Spinal cord (tissue), 10 donors: Measurements from ENCODE around the gene FBL. TPM values are rescaled to one million over a fixed set of nuclear protein-coding genes. Genes with fewer than 3 reads are reported as not detected.
"Not testable (repeated sequence)": the region's sequence is repeated elsewhere in the genome, so short reads cannot be mapped to it uniquely, and the experiment has no call there.

Experiments
- DNase-seq, 6 donors: peaks; one replicate each; pipeline versions ENCODE4 v3.0.0 to v3.0.0-alpha.2; 2013 to 2015; ENCODE audit warnings: low spot score in 6 of 6, low read depth in 4 of 6
- H3K27ac ChIP-seq: one replicate; pipeline ENCODE4 v1.5.1; 2013; ENCODE audit warnings: low read depth, low read length, control low read depth
- H3K27me3 ChIP-seq: one replicate; pipeline ENCODE4 v1.6.1; 2013; ENCODE audit warnings: low read length; ENCODE audit not compliant: control insufficient read depth, insufficient read depth
- H3K36me3 ChIP-seq: one replicate; pipeline ENCODE4 v1.6.1; 2013; ENCODE audit warnings: low read length; ENCODE audit not compliant: control insufficient read depth, insufficient read depth
- H3K4me1 ChIP-seq: one replicate; pipeline ENCODE4 v1.6.1; 2013; ENCODE audit warnings: low read length; ENCODE audit not compliant: control insufficient read depth, insufficient read depth
- H3K4me3 ChIP-seq: one replicate; pipeline ENCODE4 v1.5.1; 2013; ENCODE audit warnings: low read depth, low read length, control low read depth
- H3K9me3 ChIP-seq: one replicate; pipeline ENCODE4 v1.6.1; 2013; ENCODE audit warnings: low read length; ENCODE audit not compliant: control insufficient read depth, insufficient read depth
- WGBS: methylation state at CpG from one replicate; pipeline ENCODE4 v1.1.5; 2013; ENCODE audit warnings: missing lambda C conversion rate; ENCODE audit not compliant: insufficient coverage; 5-methylcytosine and 5-hydroxymethylcytosine counted together
- polyA plus RNA-seq, 2 donors: library from polyadenylated mRNA; unstranded; fragments of 120-200 nt; gene quantifications; one replicate each; pipeline ENCODE4 v1.2.1, GENCODE V29; 2013; ENCODE audit not compliant: insufficient read length in 2 of 2
- total RNA-seq, 2 donors: library from RNA; depleted of rRNA in 1 of 2; stranded (reverse); fragments of 120-200 nt in 1 of 2; fragments of >200 nt in 1 of 2; gene quantifications; one replicate each; pipeline versions ENCODE4 v1.2.3 to v1.2.4, GENCODE V29; 2013 to 2014
- donor health status: healthy.

The FBL gene
- total and polyA plus RNA-seq, 4 donors, result 98.0 to 148 (median 131) TPM

DNA sequence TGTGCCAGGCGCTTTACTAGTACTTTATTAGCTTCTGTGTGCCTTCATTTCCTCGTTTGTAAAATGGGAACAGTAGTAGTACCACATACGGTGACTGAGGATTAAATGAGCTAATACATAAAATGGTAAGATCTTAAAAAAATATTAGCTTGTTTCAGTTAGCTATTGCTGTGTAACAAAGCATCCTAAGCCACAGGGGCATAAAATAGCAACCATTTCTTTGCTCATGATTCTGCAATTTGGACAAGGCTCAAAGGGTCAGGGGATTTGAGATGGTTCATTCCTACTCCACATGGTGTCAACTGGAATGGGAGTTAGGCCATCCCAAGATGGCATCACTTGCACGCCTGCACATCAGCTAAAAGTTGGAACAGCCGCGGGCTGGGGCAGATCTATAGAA lies 25.5 kb downstream of the FBL start:
- Histone ChIP-seq H3K27ac (no peak overlapping the region), H3K4me1 (peaks cover 27% of the 10 kb centered on the region), H3K36me3 (peaks cover 27% of the 10 kb centered on the region), H3K9me3 (no peaks in the 10 kb centered on the region), H3K27me3 (no peaks in the 10 kb centered on the region), H3K4me3 (no peak overlapping the region)
- 100% methylated on average over 1 of the region's 6 CpGs for WGBS
- no peak for DNase-seq

DNA sequence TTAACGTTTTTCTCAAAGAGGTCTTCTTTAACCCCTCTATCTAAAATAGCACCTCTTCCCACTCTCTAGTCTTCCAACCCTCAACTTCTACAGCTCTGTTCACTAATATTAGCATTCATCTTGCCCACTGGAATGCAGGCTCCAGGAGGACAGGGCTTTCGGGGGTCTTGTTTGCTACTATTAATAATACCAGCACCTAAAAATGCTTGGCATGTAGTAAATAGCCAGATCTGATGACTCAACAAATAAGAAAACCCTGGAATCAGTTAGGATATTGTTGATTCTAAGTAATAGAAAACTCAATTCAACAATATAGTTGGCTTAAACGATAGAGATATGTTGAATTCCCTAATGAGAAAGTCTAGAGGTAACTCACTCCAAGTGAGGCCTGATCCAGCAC lies 26.4 kb downstream of the FBL start:
- H3K36me3 ChIP-seq, result peaks cover 21% of the 10 kb centered on the region
- no peak overlapping the region for H3K27ac ChIP-seq
- H3K4me1 ChIP-seq, result peaks cover 17% of the 10 kb centered on the region
- H3K4me3 ChIP-seq, result no peak overlapping the region
- H3K9me3 ChIP-seq, result no peaks in the 10 kb centered on the region
- no peaks in the 10 kb centered on the region for H3K27me3 ChIP-seq
- DNase-seq, result no peak
- 71% methylated on average over 1 of the region's 3 CpGs for WGBS

DNA sequence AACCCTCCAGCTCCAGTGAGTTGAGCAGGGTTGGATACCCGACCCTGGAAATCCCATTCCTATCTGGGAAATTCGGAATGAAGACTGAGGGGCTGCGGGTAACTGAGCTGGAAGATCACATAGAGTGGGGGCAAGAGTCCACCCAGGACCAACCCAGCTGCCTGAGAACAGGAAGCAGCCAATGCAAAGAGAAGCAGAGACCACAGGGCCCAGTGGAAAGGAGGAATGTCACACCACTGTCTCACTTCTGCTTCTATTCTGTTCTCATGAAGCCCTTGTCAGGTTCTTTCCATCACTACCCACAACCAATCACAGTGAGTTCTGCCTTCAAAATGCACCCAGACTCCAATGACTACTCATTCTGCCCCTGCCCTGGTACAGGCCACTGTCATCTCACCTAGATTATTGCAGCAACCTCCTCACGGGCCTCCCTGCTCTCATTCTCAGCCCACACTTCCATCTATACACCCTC lies 27.5 kb downstream of the FBL start:
- H3K9me3 ChIP-seq, result no peaks in the 10 kb centered on the region
- H3K27ac ChIP-seq, result no peak overlapping the region
- no peaks in the 10 kb centered on the region for H3K27me3 ChIP-seq
- H3K36me3 ChIP-seq, result peaks cover 24% of the 10 kb centered on the region
- 99% methylated on average over 4 of the region's 4 CpGs for WGBS
- H3K4me3 ChIP-seq, result no peak overlapping the region
- H3K4me1 ChIP-seq, result peaks cover 7% of the 10 kb centered on the region
- no peak for DNase-seq

DNA sequence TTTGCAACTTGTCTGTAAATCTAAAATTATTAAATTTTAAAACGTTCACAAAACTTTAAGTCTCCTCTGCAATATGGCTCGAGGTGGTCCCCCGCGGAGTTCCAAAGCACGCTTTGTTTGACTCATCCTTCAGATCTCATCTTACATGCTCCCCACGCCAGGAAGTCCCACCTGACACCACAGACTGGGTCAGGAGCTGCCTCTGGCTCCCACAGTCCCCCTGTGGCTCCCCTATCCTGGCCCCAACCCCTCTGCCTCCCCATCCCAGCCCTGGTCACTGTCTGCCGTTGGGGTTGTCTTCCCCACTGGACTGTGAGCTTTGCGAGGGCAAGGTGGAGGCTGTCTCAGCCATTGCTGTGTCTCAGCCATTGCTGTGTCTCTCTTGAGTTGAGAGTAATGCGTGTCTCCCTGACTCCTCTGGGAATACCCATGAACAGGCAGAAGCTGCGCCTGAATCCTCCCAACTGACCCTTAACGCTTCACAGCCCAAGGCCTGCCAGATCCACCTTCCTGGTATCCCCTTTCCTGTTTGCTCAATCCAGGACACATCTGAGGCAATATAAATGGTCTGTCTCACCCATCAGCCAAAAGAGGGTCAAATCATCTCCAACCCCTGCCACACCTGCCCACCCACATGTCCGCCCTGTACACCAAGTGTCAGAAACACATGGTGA lies 28.2 kb downstream of the FBL start:
- Histone ChIP-seq H3K9me3 (no peaks in the 10 kb centered on the region), H3K27ac (no peak overlapping the region), H3K4me3 (no peak overlapping the region), H3K4me1 (peaks cover under 1% of the 10 kb centered on the region), H3K36me3 (peaks cover 24% of the 10 kb centered on the region), H3K27me3 (no peaks in the 10 kb centered on the region)
- WGBS, result 85% methylated on average over 10 of the region's 12 CpGs
- no peak for DNase-seq

DNA sequence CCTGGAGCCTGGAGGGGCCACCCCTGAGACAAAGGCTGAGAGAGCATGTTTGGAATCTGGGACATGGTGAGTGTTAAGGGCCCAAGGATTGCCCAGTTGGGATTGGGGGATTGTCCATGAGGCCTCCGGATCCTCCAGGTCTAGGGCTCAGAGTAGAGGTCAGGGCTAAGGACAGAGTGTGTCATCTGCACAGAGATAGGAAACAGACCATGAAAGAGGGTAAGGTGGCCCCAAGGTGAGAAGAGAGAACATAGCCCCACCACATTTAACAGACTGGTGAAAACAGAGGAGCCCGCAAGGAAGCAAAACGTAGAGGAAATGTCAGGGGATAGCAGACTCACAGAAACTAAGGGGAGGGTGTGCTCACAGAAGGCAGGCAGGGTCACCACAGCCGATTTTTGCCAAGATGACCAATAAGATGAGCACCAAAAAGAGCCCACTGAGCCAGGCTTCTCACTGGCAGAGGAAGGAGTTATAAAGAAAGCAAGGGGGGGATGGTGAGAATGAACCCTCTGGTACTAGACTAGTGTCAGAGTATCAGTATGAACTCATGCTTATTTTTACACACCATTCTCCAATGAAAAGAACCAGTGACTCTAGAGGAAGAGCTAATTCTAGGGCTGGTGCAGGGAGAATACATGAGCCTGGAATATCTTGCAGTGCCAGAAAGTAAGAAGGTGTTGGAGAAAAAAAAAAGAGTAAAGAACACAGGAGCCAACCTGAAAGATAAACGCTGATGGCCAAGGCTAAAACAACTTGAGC lies 29.7 kb downstream of the FBL start:
- H3K4me3 ChIP-seq, result no peak overlapping the region
- DNase-seq, result no peak
- H3K36me3 ChIP-seq, result peaks cover 29% of the 10 kb centered on the region
- H3K9me3 ChIP-seq, result no peaks in the 10 kb centered on the region
- 94% methylated on average over 3 of the region's 5 CpGs for WGBS
- H3K27me3 ChIP-seq, result no peaks in the 10 kb centered on the region
- no peak overlapping the region for H3K27ac ChIP-seq
- no peaks in the 10 kb centered on the region for H3K4me1 ChIP-seq

DNA sequence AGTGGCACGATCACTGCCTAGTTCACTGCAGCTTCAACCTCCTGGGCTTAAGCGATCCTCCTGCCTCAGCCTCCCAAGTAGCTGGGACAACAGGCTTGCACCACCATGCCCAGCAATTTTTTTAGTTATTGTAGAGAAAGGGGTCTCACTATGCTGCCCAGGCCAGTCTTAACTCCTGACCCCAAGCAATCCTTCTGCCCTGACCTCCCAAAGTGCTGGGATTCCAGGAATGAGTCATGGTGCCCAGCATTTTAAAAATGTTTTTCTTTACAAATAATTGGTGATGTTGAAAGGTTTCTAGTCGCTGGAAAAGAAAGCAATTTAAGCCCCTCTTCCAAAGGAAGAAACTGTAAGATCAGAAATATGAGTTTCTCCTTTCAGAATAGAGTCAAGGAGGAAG lies 31.6 kb downstream of the FBL start:
- H3K4me3 ChIP-seq, result no peak overlapping the region
- peaks cover 29% of the 10 kb centered on the region for H3K36me3 ChIP-seq
- no peaks in the 10 kb centered on the region for H3K4me1 ChIP-seq
- no peaks in the 10 kb centered on the region for H3K27me3 ChIP-seq
- DNase-seq, result no peak
- WGBS, result no CpG with 5 or more reads among the region's 3 CpGs
- no peaks in the 10 kb centered on the region for H3K9me3 ChIP-seq
- H3K27ac ChIP-seq, result no peak overlapping the region

DNA sequence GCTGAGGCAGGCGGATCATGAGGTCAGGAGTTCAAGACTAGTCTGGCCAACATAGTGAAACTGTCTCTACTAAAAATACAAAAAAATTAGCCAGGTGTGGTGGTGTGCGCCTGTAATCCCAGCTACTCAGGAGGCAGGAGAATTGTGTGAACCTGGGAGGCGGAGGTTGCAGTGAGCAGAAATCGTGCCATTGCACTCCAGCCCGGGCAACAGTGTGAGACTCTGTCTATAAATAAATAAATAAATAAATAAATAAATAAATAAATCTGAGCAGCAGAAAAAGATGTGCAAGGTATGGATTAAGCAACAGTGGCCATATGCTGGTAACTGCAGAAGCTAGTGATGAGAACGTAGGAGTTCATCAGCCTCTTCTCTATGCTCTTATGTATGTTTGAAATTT lies 32.1 kb downstream of the FBL start:
- H3K4me1 ChIP-seq, H3K27ac ChIP-seq, H3K27me3 ChIP-seq, H3K9me3 ChIP-seq, DNase-seq, H3K4me3 ChIP-seq: not testable (repeated sequence)
- no CpG with 5 or more reads among the region's 6 CpGs for WGBS
- peaks cover 26% of the 10 kb centered on the region for H3K36me3 ChIP-seq

DNA sequence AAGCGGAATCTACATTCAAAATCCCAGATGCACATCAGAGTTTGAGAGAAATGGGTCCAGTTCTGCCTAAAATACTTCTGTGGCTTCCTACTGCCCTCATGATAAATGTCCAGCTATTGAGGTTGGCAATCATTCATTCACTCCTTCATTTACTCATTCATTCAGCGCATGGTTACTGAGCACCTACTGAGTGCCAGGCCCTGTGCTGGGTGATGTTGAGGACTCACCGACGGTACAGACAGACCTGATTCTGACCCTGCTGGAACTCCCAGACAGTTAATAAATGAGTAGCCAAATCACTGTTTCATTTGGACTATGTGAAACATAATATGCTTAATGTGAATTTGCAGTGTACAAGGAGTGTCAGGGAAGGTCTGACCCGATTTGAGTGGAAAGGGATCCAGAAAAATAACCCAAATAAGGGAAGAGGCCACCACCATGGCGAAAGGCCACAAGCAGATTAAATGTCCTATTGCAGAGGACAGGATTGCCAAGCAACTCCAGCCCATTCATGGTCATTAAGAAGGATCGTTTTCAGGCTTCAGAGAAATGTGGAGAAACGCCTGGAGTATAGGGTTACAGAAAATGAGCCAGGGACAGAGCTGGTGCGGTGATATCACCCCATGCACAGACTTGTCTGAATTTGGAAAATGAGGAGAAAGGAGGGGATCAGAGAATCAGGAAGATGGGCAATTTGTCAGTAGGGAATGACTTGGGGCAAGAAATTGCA lies 32.8 kb downstream of the FBL start:
- Histone ChIP-seq H3K9me3 (no peaks in the 10 kb centered on the region), H3K4me1 (no peaks in the 10 kb centered on the region), H3K27me3 (no peaks in the 10 kb centered on the region), H3K36me3 (peaks cover 23% of the 10 kb centered on the region), H3K4me3 (no peak overlapping the region), H3K27ac (no peak overlapping the region)
- DNase-seq, result no peak
- 75% methylated on average over 8 of the region's 9 CpGs for WGBS

DNA sequence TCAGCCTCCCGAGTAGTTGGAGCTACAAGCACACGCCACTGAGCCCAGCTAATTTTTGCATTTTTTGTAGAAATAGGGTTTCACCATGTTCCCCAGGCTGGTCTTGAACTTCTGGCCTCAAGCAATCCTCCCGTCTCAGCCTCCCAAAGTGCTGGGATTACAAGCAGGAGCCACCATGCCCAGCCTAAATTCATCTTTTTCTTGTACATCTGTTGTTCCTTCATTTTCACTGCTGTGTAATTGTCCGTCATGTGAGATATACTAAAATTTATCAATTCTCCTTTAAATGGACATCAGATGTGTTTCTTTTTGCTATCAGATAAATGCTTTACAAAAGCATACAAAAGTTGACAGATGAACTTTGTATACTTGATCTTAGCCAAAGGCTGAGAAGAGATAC lies 35.1 kb downstream of the FBL start:
- no peaks in the 10 kb centered on the region for H3K27me3 ChIP-seq
- WGBS, result 86% methylated on average over 2 of the region's 4 CpGs
- H3K4me1 ChIP-seq, result no peaks in the 10 kb centered on the region
- no peak overlapping the region for H3K4me3 ChIP-seq
- H3K9me3 ChIP-seq, result no peaks in the 10 kb centered on the region
- no peak overlapping the region for H3K27ac ChIP-seq
- DNase-seq, result no peak
- peaks cover 13% of the 10 kb centered on the region for H3K36me3 ChIP-seq
